K562 (cell line): ENCODE data around the gene SLC6A7. TPM values are rescaled to one million over a fixed set of nuclear protein-coding genes. Genes with fewer than 3 reads are reported as not detected.

Experiments used
- ATAC-seq: fragments of 200-7000 bp; cut with Tn5 transposase; 3 replicates; pipeline ENCODE4 v1.9.1; 2020; ENCODE audit warnings: moderate library complexity
- BruUV-seq: library from RNA; stranded (reverse); fragments of 400-500 nt; replicated peaks from 2 replicates; lab custom pipeline; 2021; lab: Mats Ljungman, UMichigan
- CTCF ChIA-PET: fragments of 300-600 bp; formaldehyde crosslinking; extraction: SDS; loops from one replicate; lab custom pipeline; 2021; ENCODE audit warnings: low intra/inter-chr PET ratio; lab: Yijun Ruan, JAX
- POLR2A ChIA-PET: fragments of 300-600, 350-650 bp; sonication (Branson Sonifier 250); formaldehyde crosslinking; extraction: SDS; loops from one replicate; lab custom pipeline; 2021; ENCODE audit warnings: antibody characterized with exemption, inconsistent platforms; lab: Yijun Ruan, JAX
- DNase-seq, 4 experiments: peaks; one replicate each; pipeline versions ENCODE4 v3.0.0 to v3.0.0-alpha.2; 2011 to 2018; ENCODE audit warnings: low spot score in 3 of 4, mixed read lengths in 3 of 4; ENCODE audit errors: extremely low read depth in 1 of 4
- FAIRE-seq: peaks from 2 replicates; lab custom pipeline; 2011; peaks lifted over from hg19 to GRCh38; lab: Jason Lieb, UNC
- H2AFZ ChIP-seq: 2 replicates; pipeline ENCODE4 v1.6.0; 2011; ENCODE audit warnings: low read depth, low read length, control low read depth, inconsistent platforms
- H3K27ac ChIP-seq: fragments of 200-600 bp; 3 replicates; pipeline ENCODE4 v1.8.0; 2011; ENCODE audit warnings: low read depth, mild to moderate bottlenecking, control low read depth, inconsistent platforms, low read length, moderate library complexity, mixed read lengths; ENCODE audit errors: extremely low read depth
- H3K27me3 ChIP-seq, 2 experiments: fragments of 300-600 bp in 1 of 2; 2 replicates in 1 of 2; 3 replicates in 1 of 2; pipeline versions ENCODE4 v1.6.0 to v1.8.0; 2011; ENCODE audit warnings: inconsistent platforms in 2 of 2, low read length in 2 of 2, mild to moderate bottlenecking in 1 of 2, mixed read lengths in 1 of 2, moderate library complexity in 1 of 2; ENCODE audit not compliant: control insufficient read depth in 2 of 2, insufficient read depth in 2 of 2
- H3K36me3 ChIP-seq: fragments of 300-600 bp; 3 replicates; pipeline ENCODE4 v1.8.0; 2011; ENCODE audit warnings: mild to moderate bottlenecking, low read length, inconsistent platforms; ENCODE audit not compliant: control insufficient read depth, insufficient read depth
- H3K4me1 ChIP-seq, 2 experiments: fragments of 200-600 bp in 1 of 2; replicated peaks in 1 of 2; 2 replicates in 1 of 2; 3 replicates in 1 of 2; pipeline versions ENCODE4 v1.5.1 to v1.8.0; 2011; ENCODE audit warnings: inconsistent platforms in 2 of 2, low read length in 2 of 2, mild to moderate bottlenecking in 1 of 2, mixed read lengths in 1 of 2, moderate library complexity in 1 of 2; ENCODE audit not compliant: control insufficient read depth in 2 of 2, insufficient read depth in 2 of 2
- H3K4me2 ChIP-seq: 2 replicates; pipeline ENCODE4 v1.6.1; 2011; ENCODE audit warnings: low read length, control low read depth, inconsistent platforms, mixed read lengths; ENCODE audit not compliant: insufficient read depth
- H3K4me3 ChIP-seq: fragments of 200-600 bp; sonication (generic), shearing (Covaris generic); 2 replicates; pipeline ENCODE4 v1.5.1; 2016; ENCODE audit warnings: control low read depth, inconsistent platforms
- H3K79me2 ChIP-seq: fragments of 200-600 bp; 3 replicates; pipeline ENCODE4 v1.8.0; 2011; ENCODE audit warnings: low read length, inconsistent platforms; ENCODE audit not compliant: control insufficient read depth, insufficient read depth
- H3K9ac ChIP-seq, 2 experiments: 2 replicates each; pipeline versions ENCODE4 v1.6.0 to v1.6.1; 2011; ENCODE audit warnings: low read depth in 2 of 2, low read length in 2 of 2, control low read depth in 1 of 2, inconsistent platforms in 1 of 2, mild to moderate bottlenecking in 1 of 2, mixed read lengths in 1 of 2; ENCODE audit not compliant: insufficient read depth in 1 of 2
- H3K9me1 ChIP-seq: one replicate; pipeline ENCODE4 v1.6.0; 2011; ENCODE audit warnings: inconsistent platforms, mild to moderate bottlenecking, low read length, moderate library complexity; ENCODE audit not compliant: control insufficient read depth, insufficient read depth
- H3K9me3 ChIP-seq: replicated peaks from 2 replicates; pipeline ENCODE4 v1.5.1; 2011; ENCODE audit warnings: low read depth, low read length, inconsistent platforms; ENCODE audit not compliant: control insufficient read depth, insufficient read depth
- H4K20me1 ChIP-seq: replicated peaks from 2 replicates; pipeline ENCODE4 v1.6.1; 2011; ENCODE audit warnings: low read length, inconsistent platforms, mixed read lengths; ENCODE audit not compliant: control insufficient read depth, insufficient read depth
- EGR1 ChIP-seq: fragments of 450-650 bp; conservative IDR thresholded peaks from 2 replicates; pipeline ENCODE4 v1.6.1; 2017; ENCODE audit warnings: mild to moderate bottlenecking
- EWSR1 ChIP-seq: fragments of 450-650 bp; IDR thresholded peaks from 2 replicates; pipeline ENCODE4 v1.6.1; 2018; ENCODE audit warnings: borderline replicate concordance, mild to moderate bottlenecking, low read depth, moderate library complexity; ENCODE audit not compliant: partially characterized antibody
- FOXP1 ChIP-seq: sonication (generic); formaldehyde crosslinking; IDR thresholded peaks from 2 replicates; pipeline ENCODE4 v1.8.0; 2022; ENCODE audit warnings: mild to moderate bottlenecking, missing genetic modification reagents
- GABPA ChIP-seq: fragments of 200-800 bp; sonication (Bioruptor generic); conservative IDR thresholded peaks from 2 replicates; pipeline ENCODE4 v1.6.1; 2016; ENCODE audit warnings: low read depth, missing genetic modification characterization, missing compliant biosample characterization
- MAZ ChIP-seq, 2 experiments: fragments of 450-650 bp in 1 of 2; sonication (generic) in 1 of 2; formaldehyde crosslinking; IDR thresholded peaks in 1 of 2; conservative IDR thresholded peaks in 1 of 2; 2 replicates each; pipeline versions ENCODE4 v1.4.0 to v1.5.0; 2020; ENCODE audit warnings: mild to moderate bottlenecking in 1 of 2, missing genetic modification reagents in 1 of 2
- PHF20 ChIP-seq: fragments of 450-650 bp; IDR thresholded peaks from 2 replicates; pipeline ENCODE4 v1.6.1; 2018; ENCODE audit not compliant: partially characterized antibody
- VEZF1 ChIP-seq: fragments of 200-800 bp; sonication (Bioruptor generic); IDR thresholded peaks from 2 replicates; pipeline ENCODE4 v1.6.1; 2017; ENCODE audit warnings: missing genetic modification characterization, missing compliant biosample characterization
- ZBTB17 ChIP-seq: fragments of 450-650 bp; formaldehyde crosslinking; IDR thresholded peaks from 2 replicates; pipeline ENCODE4 v1.4.0; 2020; ENCODE audit warnings: mild to moderate bottlenecking
- ZBTB7A ChIP-seq: IDR thresholded peaks from 2 replicates; pipeline ENCODE4 v1.6.1; 2011; ENCODE audit warnings: low read depth, mild to moderate bottlenecking, low read length, moderate library complexity, borderline replicate concordance; ENCODE audit not compliant: control insufficient read depth
- ZNF75A ChIP-seq: fragments of 450-650 bp; formaldehyde crosslinking; IDR thresholded peaks from 2 replicates; pipeline ENCODE4 v1.4.0; 2020; ENCODE audit warnings: mild to moderate bottlenecking
- ZSCAN32 ChIP-seq: fragments of 450-650 bp; formaldehyde crosslinking; IDR thresholded peaks from 2 replicates; pipeline ENCODE4 v1.4.0; 2020; ENCODE audit warnings: mild to moderate bottlenecking, moderate library complexity
- WGBS: fragments of 100-300 bp; shearing (Covaris generic); methylation state at CpG from one replicate; pipeline ENCODE4 v1.1.6; 2016; ENCODE audit warnings: low coverage, mixed read lengths; ENCODE audit not compliant: insufficient coverage; ENCODE audit errors: missing lambda C conversion rate; 5-methylcytosine and 5-hydroxymethylcytosine counted together
- in situ Hi-C: fragments of 300-500 bp; cut with MboI; formaldehyde crosslinking; loops from 4 replicates; pipeline ENCODE4 v1.15.0; 2018; ENCODE audit warnings: inconsistent platforms, mixed read lengths
- intact Hi-C: fragments of 100-400 bp; cut with micrococcal nuclease; formaldehyde crosslinking; loops from 2 replicates; pipeline ENCODE4 v1.14.2; 2022
- polyA plus RNA-seq, 8 experiments: library from polyadenylated mRNA; depleted of rRNA in 4 of 8; stranded (reverse) in 5 of 8; unstranded in 3 of 8; fragments of >200 nt; fragmentation: Nextera tagmentation in 2 of 8; fragmentation: Illumina TruSeq in 1 of 8; extraction: Ambion mirVana in 2 of 8; extraction: Trizol in 1 of 8; gene quantifications; 2 replicates each; pipeline versions ENCODE4 v1.2.1 to v1.2.3, GENCODE V29; 2011 to 2014; ENCODE audit warnings: inconsistent platforms in 1 of 8, missing spikeins in 1 of 8
- total RNA-seq, 7 experiments: library from RNA; depleted of rRNA in 6 of 7; stranded (reverse); fragments of >200 nt in 6 of 7; fragmentation: Illumina TruSeq in 2 of 7; extraction: Trizol in 2 of 7; gene quantifications; 2 replicates each; pipeline versions ENCODE4 v1.2.1 to v1.2.3, GENCODE V29; 2011 to 2021; ENCODE audit warnings: low replicate concordance in 1 of 7
- TF ChIP-seq, protein P1 (sequence below), 2 experiments: fragments of 200-800 bp in 1 of 2; sonication (Bioruptor generic) in 1 of 2; sonication (generic) in 1 of 2; formaldehyde crosslinking in 1 of 2; IDR thresholded peaks in 1 of 2; conservative IDR thresholded peaks in 1 of 2; 2 replicates each; pipeline versions ENCODE4 v1.5.0 to v1.6.1; 2016 to 2020; ENCODE audit warnings: missing compliant biosample characterization in 1 of 2, missing genetic modification characterization in 1 of 2, missing genetic modification reagents in 1 of 2

The SLC6A7 gene
- total and polyA plus RNA-seq, 9 of the 15 experiments (the other 6 are each of a cell fraction or from before 2014, with no cell fraction given) = not detected

DNA sequence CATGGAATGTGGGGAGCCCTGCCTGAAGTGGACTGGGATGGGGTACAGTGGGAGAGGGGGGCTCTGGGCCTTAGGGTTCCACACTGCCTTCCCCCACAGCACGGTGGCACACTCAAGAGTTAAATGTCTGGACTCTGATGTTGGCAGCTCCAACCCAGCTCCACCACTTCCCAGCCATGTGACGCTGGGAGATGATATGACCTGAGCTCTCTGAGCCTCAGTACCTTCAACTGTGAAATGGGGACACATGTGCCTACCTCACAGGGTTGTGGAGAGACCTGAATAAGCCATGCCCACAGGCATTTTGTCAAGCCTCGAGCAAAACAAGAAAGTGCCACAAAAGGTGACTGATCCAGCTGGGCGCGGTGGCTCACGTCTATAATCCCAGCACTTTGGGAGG is 30.8 kb upstream of the SLC6A7 start (continued):
- no peak for TF ChIP-seq MAZ (CRISPR knock-in tag; conservative IDR thresholded peaks at IDR 0.05 in 1 of 2, IDR thresholded peaks at IDR 0.05 in 1 of 2)

DNA sequence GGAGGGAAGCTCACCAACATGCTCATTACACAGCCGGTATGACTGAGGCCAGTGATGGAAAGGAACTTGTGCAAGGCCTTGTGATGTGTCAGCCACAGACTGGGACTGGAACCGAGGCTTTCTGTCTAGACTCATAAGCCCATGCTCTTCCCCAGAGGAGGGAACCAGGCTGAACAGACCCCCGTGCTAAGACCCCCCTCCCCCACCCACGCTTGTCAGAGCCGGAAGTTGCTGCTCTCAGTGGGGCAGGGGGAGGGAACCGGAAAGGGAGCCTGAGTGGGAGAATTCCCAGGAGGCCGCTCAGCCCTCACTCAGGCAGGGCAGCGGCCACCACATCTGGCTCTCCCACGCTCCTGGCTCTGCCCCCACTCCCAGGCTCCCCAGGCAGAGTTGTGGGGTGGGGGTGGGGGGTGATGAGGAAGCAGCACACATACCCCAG is 30.1 kb upstream of the SLC6A7 start:
- Histone ChIP-seq H3K79me2 (no peaks in the 10 kb centered on the region), H2AFZ (peak overlapping the region; percentile 81), H3K36me3 (no peaks in the 10 kb centered on the region), H3K4me1 (peaks cover 24 to 31% of the 10 kb centered on the region in 2 experiments), H3K27ac (no peak overlapping the region), H3K9me3 (no peaks in the 10 kb centered on the region), H3K27me3 (peaks cover 4 to 14% of the 10 kb centered on the region in 2 experiments; a peak in 2 of 5 replicates), H3K4me3 (no peak overlapping the region), H3K4me2 (no peak overlapping the region; the same call in 1 of the 2 replicates), H4K20me1 (no peaks in the 10 kb centered on the region; the same call in 1 of the 2 replicates), H3K9me1 (no peaks in the 10 kb centered on the region), H3K9ac (no peak overlapping the region)
- ChIA-PET POLR2A (no interaction called here), CTCF (interaction anchor here (0.5 to 2.9 kb wide), 3 partner anchors 59 to 940 kb away, joined by 3 to 17 read pairs (median 5); no protein-coding TSS in a partner anchor)
- TF ChIP-seq, protein P1, sequence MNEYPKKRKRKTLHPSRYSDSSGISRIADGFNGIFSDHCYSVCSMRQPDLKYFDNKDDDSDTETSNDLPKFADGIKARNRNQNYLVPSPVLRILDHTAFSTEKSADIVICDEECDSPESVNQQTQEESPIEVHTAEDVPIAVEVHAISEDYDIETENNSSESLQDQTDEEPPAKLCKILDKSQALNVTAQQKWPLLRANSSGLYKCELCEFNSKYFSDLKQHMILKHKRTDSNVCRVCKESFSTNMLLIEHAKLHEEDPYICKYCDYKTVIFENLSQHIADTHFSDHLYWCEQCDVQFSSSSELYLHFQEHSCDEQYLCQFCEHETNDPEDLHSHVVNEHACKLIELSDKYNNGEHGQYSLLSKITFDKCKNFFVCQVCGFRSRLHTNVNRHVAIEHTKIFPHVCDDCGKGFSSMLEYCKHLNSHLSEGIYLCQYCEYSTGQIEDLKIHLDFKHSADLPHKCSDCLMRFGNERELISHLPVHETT (CRISPR knock-in tag; conservative IDR thresholded peaks at IDR 0.05 in 1 of 2, IDR thresholded peaks at IDR 0.05 in 1 of 2) = 0 out of 4 replicates have a peak, but pooled peaks of 1 of the 2 experiments have one; percentile 37
- TF ChIP-seq ZSCAN32 (CRISPR knock-in tag) (no peak), PHF20 (no peak), VEZF1 (CRISPR knock-in tag) (peak; percentile 76), ZBTB17 (CRISPR knock-in tag) (0 out of 2 replicates have a peak, but pooled peaks have one; percentile 37), ZBTB7A (0 out of 2 replicates have a peak, but pooled peaks have one; percentile 35), EWSR1 (no peak), MAZ (CRISPR knock-in tag; conservative IDR thresholded peaks at IDR 0.05 in 1 of 2, IDR thresholded peaks at IDR 0.05 in 1 of 2) (peak; percentile 39 to 55; a peak in 2 of 4 replicates), GABPA (tag) (peak; percentile 74), EGR1 (peak; percentile 75), FOXP1 (CRISPR knock-in tag) (no peak), ZNF75A (CRISPR knock-in tag) (0 out of 2 replicates have a peak, but pooled peaks have one; percentile 17)
- in situ Hi-C loops (no loop called here), intact Hi-C loops (loop anchor here (2.0 kb wide), 1 partner anchor 29 kb away; no protein-coding TSS in a partner anchor)
- DNase-seq = peak; percentile 47 to 65 (median 58)
- 9% methylated on average over 8 of the region's 9 CpGs for WGBS
- FAIRE-seq = no peak
- no TSS peak for BruUV-seq
- ATAC-seq = no peak
